Activated T-helper 1 cell treated with anti-CD3 and anti-CD28 coated beads, Interleukin-2, amount 50 U/mL, for 16 hours (primary cell): ENCODE measurements around the gene CLCNKB.
"Not testable (repeated sequence)": the region's sequence is repeated elsewhere in the genome, so short reads cannot be mapped to it uniquely, and the experiment has no call there.

Experiments used
- DNase-seq, 2 donors: peaks; one replicate each; pipeline ENCODE4 v3.0.0-alpha.2; 2020; ENCODE audit warnings: low read depth in 1 of 2, low spot score in 1 of 2

Gene CLCNKB

DNA sequence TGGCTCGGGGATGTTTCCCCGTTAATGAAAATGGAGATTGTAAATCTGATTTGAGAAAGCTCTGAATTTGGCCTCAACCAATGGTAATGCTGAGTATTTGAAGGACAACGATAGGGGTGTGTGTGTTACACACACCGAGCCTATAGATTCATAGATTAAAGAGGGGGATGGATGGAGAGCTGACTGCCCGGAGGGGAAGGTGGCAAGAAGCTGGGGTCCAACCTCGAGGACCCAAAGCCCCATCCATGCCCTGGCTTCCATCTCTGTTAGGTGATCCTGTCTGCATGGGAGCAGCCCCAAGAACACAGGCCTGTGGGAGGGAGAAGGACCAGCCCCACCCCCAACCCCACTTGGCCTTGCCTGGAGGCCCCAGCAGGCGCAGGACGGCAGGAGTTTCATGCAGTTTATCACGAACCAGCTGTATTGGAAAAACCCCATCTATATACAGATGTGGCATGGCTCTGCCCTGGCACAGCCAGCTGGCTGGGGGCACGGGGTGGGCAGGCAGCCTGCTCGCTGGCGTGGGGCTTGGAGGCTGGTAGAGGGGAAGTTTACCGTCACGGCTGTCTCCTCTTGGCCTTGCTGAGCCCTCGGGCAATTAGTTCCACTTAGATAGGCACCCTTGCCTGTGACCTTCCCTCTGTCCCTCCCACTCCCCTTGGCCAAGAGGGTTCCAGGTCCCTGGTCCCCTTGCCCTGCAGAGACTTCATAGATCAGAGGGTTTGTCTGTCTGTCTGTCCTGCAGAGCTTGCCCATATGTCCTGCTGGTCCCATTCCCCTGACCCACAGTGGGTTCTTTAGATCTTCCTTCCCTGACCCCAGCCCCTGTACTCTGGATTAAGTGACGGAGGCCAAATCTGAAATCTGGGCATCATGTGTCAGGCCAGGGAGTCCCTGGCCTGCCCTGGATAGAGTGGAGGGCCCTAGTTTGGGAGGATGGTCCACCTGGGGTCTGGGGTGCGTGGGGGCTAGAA is 28.8 kb upstream of the CLCNKB start:
- DNase-seq: no peak

DNA sequence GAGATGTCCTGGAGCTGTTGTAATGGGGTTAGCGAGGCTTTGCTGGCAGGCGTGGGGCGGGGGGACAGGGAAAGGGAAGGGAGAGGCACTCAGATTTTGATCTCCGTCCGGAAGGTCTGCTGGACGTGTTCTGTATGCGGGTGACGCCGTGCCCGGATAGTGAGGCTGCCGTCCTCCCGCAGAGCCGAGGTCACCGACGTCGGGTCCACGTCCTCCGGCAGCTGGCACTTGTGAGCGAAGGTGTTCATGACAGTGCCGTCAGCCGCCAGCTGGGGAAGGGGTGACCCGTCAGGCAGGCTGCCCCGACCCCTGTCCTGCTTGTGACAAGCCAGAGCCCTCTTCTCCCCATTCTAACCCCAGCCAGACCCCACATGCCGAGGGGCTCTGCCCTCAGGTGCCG is 28.1 kb upstream of the CLCNKB start:
- DNase-seq: no peak

DNA sequence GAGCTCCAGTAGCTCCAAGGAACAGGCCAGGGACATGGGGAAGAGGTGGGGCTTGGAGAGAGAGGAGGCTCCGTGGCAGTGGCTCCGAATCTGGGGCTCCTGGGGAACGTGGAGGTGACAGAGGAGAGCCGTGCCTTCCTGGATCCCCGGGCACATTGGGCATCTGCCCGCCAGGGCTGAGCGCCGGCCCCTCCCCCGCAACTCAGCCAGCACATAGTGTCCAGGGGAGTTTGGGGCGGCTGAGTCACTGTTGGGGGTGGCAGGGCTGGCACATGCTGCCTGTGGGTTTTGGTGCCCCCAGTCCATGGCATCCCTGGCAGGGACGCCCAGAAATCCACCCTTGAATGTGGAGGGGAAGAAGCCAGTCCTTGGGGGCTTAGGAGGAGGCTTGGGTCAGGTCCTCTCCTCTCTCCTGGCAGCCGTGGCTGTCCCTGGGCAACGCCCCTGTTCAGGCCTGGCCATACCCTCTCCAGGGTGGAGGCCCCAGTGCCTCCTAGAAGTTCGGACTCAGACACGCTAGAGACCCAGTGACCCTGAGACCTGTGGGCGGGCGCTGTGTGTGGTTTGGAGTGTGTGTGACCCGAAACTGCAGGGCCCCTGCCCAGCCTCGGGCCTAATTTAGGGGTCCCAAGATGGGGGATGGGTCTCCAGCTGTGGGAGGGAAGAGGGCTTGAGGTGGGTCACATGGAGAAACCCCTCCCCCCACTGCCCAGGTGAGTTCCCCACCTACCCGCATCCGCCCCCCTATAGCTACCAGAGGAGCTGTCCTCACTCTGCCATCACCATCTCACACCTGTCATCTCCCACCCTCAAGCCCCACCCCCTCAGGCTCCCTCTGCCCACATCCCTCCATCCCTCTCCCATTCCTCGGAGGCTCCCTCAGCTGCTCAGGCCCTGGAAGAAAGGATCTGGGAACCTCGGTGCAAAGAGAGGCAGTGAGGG is 27.4 kb upstream of the CLCNKB start:
- no peak for DNase-seq

DNA sequence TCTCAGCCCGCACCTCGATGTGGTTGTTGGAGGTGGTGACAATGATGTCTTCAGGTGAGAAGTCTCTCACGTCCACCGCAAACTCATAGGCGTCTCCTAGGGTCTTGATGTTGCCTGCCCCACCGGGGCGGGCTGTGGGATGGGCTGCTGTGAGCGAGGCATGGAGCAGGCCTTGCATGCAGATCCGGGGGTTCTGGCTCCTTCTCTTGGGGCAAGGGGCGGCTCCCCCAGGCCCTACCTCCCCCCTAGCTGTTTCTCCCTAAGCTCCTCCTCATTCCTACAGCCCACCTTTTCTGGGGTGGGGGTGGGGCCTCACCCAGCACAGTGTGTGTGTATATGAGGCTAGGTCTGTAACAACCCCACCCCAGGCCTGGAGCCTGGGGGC is 26.5 kb upstream of the CLCNKB start:
- DNase-seq: no peak

DNA sequence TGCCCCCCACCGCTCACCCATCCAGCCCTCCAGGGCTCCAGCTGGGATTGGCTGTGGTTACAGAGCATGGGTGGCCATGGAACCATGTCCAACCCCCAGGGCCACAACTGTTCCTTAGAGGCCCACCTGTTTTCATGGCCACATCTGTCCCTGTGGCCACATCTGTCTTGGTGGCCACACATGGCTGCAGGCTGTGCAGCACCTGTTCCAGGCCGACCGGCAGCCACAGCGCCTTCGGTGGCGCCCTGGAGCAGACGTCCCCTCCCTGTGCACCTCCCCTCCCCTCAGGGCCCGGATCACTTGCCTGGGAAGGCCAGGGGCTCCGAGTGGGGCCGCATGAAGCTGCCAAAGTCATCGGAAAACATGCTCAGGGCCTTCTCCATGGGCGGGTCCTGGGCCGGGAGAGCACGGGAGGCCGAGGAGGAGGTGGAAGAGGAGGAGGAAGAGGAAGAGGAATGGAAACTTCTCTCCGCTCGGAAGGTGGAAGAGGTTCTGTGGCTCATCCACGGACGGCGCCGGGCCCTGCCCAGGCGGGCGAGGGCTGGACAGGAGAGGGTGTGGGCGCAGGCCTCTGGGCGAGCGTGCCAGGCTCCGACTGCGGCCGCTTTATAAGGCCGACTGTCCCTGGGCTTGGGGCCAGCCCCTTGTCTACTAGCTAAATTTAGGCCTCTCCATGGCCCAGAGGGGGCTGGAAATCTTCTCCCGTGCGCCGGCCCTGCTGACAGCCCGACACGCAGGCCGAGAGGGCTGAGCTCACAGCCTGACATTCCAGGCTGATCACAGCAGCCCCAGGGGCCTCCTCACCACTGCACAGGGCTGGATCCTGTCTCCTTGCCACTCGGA is 25.9 kb upstream of the CLCNKB start, which contains the start of gene HSPB7:
TSS of gene HSPB7 (minus strand) at position 583 of the 843 bp plus-strand sequence. CDS start at position 503, 80 bp downstream.
- DNase-seq: no peak

DNA sequence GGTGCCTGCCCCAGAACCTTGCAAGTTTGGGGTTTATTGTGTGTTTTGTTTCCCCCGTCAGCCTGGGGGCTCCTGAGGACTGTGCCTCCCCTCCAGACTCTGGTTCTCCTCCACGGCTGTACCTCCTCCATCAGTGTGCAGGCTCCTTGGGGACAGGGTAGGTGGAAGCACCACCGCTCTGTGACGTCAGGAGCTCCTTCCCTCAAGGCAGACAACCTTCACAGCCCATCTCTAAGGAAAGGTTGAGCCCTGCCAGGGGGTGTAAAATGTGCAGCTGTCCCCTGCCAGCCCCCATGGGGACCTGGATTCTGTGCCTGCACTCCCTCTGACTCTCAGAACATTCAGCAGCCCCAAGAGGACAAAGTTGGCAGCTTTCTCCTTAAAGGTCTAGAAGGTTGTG is 25.3 kb upstream of the CLCNKB start:
- DNase-seq: no peak

DNA sequence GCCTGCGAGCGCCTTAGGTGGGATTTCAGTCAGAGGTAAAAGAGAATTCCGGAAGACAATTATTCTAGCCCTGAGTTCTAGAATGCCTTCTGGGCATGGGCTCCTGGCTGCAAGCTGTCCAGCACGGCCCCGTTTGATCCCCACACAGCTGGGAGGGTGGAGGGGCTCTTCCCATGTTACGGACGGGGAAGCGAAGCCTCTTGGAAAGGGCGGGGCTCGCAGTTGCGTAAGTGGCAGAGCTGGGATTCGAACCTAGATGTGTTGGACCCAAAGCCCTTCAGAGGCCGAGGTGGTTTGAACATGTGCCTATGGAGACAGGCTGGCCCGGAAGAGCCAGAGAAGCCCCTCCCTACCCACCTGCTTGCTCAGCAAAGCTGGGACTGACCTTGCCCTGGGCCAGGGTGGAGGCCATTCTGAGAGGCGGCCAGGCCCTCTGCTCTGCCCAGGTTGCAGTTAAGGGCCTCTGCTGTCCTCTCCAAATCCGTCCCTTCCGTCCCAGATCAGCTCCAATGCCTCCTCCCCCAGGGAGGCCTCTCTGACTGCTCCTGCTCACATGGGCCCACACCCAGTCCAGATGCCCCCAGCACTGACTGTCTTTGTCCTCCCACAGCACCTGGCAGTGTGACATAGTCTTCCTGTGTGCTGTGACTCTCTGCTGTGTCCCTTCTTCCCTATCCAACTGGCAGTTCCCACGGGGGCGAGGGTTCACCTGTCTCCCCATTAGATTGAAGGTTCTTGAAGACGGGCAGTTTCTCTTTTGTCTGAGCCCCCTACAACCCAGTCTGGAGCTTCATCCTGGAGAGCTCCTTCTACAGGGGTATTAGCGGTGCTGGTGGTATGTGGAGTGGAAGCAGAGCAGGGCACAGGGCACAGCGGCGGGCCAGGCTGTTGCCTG is 24.6 kb upstream of the CLCNKB start:
- DNase-seq: no peak

DNA sequence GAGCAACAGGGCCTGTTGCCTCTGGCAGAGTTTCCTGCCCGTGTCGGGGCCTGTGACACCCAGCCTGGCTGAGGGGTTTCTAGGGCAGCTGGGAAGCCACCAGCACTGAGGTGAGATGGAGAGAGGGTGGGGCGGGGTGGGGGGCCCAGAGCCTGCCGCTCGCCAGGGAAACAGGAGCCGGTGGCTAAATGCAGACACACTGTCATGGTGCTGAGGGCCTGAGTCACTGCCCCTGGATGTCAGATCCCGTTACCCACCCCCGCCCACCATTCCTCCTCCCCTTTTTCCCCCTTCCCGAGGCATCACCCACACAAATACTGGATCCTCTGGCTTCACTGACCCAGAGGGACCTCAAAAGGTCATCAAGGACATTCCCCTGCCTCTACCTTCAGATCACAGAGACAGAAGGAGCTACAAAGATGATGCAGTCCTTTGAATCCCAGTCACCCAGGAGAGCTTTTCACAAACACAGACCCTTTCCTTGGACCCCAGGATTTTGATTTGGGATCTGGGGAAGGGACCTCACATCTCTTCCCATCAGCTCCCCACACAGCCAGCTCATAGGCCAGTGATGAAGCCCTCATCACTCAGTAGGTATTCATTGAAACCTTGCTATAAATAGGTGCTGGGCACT is 23.8 kb upstream of the CLCNKB start:
- DNase-seq: no peak

DNA sequence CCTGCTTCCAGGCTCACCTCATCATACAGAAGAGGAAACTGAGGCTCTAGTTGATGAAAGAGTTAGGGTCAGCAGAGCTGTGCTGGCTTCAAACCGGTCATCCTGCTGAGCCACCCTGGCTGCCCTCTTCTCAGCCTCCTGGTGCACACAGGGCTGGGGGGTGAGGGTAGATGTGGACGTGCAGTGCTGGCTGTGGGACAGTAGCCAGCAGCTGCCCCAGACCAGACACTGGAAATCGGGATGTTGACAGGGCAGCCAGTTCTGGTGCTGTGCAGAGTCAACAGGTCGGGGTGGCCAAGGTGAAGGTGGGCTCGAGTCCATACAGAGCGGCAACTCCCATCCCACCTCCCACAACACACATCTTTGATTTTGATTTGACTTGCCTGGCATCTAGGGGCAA is 23.3 kb upstream of the CLCNKB start:
- DNase-seq: no peak

DNA sequence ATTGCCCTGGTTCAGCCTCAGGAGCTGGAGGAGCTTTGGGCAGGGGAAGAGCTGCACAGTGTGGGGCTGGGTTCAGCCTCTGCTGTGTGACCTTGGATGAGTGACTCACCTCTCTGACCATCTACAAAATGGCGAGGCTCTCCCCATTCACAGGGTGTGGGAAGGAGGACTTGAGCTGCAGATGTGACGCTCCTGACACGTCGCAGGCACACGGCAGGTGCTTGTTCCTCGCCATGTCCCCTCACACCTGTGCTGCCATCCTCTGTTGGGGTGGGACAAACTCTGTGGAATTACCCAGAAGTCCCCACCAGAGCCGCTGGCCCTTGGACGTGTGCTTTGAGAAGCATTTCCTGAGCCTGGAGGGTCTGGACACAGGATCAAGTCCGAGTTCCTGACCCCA is 22.7 kb upstream of the CLCNKB start:
- DNase-seq: not testable (repeated sequence)

DNA sequence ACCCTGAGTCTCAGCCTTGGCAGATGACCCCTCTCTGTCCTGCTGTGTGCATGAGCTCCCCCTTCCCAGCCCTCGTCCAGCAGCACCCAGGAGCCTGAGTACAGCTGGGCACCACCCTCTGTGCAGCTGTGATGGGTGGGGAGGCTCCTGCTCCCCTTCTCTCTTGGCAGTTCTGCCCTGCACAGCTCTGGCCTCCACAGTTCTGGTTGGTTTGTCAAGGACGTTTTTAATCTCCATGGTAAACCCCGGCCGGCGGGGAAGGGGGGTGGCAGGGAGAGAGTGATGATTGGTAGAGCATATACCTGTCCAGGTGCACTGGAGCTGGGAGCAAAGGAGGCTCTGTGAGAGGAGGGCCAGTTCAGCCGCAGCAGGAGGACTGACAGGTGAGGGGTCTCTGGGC is 21.9 kb upstream of the CLCNKB start, which contains the start of gene CLCNKA:
TSS of gene CLCNKA (plus strand) at position 356 of the 400 bp plus-strand sequence. CDS start 584 bp downstream, outside the sequence.
- DNase-seq: no peak

DNA sequence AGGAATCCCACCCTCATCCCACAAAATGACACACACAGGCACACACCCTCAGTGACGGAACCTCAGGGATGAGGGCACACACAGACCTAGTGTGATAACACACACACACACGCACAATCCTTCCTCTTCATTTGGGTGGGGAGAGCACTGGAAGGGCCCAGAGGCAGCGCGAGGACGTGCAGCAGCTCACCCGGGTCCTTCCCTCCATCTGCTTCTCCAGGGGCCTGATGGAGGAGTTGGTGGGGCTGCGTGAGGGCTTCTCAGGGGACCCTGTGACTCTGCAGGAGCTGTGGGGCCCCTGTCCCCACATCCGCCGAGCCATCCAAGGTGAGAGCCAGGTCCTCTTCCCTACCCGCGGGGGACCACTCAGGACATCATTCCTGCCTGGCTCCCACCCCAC is 21.2 kb upstream of the CLCNKB start:
- no peak for DNase-seq

DNA sequence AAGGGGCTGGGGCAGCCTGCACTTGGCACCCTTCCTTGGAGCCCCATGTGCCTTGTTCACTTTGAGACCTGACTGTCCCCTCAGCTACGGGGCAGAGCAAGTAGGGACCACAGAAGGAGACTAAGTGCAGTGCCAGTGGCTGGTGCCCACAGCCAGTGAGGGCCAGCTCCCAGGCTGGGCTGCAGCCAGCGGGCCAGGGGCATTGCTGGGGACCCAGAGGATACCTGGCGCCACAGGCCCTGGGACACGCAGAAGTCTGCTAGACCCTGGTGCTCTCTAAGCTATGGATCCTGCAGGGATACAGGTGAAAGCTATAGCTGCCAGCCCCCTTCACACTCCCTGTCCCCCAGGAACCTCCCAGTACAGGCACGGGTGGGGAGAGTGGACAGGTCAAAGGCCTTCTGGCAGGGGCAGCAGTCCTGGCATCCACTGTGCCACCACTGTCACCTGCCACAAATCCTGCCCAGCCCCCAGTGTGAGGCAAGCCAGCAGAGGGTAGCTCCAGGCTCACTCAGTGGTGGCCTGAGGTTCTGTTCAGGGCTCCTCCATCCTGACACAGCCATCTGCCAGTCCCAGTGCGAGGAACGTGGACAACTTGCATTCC is 20.4 kb upstream of the CLCNKB start:
- DNase-seq: no peak

DNA sequence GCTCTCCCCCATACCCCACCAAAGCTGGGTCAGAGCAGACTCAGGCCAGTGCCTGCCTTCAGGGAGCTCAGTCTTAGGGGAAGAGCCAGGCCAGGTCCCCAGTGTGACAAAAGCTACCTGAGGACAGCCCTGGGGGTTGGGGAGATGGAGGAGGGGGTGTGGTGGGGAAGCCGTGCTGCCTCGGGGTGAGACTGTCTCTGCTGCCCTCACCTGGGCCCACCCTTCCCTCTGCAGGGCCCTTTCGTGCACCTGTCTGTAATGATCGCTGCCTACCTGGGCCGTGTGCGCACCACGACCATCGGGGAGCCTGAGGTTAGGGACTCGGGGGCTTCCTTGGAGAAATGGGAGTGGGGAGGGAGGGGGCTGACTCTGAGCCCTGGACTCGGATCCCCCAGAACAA is 17.3 kb upstream of the CLCNKB start:
- not testable (repeated sequence) for DNase-seq

DNA sequence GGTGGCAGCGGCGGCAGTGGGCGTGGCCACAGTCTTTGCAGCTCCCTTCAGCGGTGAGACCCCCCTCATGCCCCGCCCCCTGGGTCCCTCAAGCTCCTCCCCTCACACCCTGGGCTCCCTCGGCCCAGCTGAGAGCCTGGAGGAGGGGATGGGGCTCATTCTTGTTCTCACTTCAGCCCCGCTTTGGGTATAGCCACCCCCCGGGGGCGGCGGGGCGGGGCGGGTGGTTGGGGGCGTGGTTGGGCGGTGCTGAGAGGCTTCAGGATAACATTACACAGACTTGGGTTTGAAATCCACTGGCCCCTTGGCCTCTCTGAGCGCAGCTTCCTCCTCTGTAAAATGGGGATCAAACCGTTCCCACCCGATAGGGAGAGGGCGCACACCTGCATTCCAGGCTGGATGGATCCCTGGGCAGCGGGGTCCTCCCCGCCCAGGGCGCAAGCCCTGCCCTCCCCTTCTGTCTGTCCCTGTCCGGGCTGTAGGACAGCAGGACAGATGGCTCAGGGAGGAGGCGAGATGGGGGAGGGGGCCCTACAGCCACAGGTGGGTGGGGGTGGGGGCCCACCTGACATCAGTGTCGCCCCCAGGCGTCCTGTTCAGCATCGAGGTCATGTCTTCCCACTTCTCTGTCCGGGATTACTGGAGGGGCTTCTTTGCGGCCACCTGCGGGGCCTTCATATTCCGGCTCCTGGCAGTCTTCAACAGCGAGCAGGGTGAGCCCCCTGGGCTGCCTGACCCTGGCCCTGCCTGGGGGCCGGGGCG is 16.7 kb upstream of the CLCNKB start:
- DNase-seq: peak in 1 of 2 donors; percentile 13

DNA sequence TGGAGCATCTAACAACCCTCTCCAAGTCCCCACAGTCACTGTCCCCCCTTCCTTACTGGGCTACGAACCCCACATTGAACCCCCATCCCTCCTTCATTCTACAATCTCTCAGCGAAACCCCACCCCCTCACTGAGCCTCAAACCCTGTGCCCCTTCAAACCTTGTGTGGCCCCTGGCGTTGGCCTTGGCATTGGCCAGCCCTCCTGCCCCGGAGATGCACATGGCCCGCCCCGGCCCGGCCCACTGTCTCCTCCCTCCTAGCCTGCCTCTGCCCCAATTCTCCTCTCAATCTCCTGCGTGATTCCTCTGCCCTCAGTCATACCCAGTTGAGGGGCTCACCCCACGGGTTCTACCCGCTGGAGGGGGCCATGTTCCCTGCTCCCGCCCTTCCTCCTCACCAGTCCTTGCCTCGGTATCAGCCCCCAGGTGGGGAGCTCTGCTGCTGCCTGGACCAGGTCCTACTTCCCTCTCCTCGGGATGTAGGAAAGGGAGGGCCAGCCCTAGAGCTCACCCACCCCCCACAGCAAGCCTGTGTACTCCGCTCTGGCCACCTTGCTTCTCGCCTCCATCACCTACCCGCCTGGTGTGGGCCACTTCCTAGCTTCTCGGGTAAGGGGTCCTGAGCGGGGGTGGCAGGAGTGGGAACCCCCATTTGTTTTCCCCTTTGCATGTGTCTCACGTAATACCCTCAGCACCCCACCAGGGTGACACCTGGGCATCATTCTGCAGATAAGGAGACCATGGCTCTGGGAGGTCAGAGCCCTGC is 15.2 kb upstream of the CLCNKB start:
- DNase-seq: no peak

DNA sequence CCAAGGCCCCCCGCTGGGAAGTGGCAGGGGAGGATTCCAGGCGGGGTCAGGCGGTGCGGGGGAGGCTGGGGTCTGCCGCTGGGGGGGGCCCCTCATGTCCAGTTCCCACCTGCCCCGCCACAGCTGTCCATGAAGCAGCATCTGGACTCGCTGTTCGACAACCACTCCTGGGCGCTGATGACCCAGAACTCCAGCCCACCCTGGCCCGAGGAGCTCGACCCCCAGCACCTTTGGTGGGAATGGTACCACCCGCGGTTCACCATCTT is 14.6 kb upstream of the CLCNKB start:
- not testable (repeated sequence) for DNase-seq

DNA sequence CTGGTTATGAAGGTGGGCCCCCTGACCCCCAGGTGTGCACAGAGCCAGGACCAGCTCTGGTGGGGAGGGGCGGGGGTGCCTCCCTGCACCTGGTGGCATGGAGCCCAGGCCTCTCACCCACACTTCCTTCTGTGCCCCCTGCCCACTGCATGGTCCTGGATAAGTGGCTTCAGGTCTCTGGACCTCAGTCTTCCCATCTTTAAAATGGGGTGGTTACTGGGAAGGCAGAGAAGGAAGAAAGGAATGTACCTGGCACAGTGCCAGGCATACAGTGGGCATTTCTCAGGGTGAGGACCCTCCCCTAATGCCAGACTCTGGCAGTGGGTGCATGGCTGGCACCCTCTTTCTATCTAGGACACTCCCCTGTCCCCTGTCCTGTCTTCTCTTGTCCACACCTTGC is 14.3 kb upstream of the CLCNKB start:
- no peak for DNase-seq
